HepG2 (cell line): ENCODE measurements around the gene GMEB2. TPM values are rescaled to one million over a fixed set of nuclear protein-coding genes. Genes with fewer than 3 reads are reported as not detected.
A peak's percentile ranks its signal among the peaks of the same experiment; 100 is the strongest.

ENCODE experiments used
- ATF4 ChIP-seq, 2 experiments: fragments of 450-650 bp in 1 of 2; sonication (generic) in 1 of 2; formaldehyde crosslinking; IDR thresholded peaks; 2 replicates each; pipeline versions ENCODE4 v1.5.0 to v1.8.0; 2020 to 2022; ENCODE audit warnings: mild to moderate bottlenecking in 1 of 2, missing genetic modification reagents in 1 of 2
- CENPX ChIP-seq: sonication (generic); formaldehyde crosslinking; IDR thresholded peaks from 2 replicates; pipeline ENCODE4 v1.9.0; 2021; ENCODE audit warnings: mild to moderate bottlenecking, missing genetic modification reagents, moderate library complexity
- CSRNP1 ChIP-seq: sonication (generic); formaldehyde crosslinking; IDR thresholded peaks from 2 replicates; pipeline ENCODE4 v1.8.1; 2023; ENCODE audit warnings: mild to moderate bottlenecking, missing genetic modification reagents
- ESRRA ChIP-seq: sonication (generic); formaldehyde crosslinking; IDR thresholded peaks from 2 replicates; pipeline ENCODE4 v1.5.1; 2020; ENCODE audit warnings: mild to moderate bottlenecking, low read depth, missing genetic modification reagents
- FLYWCH1 ChIP-seq: sonication (generic); formaldehyde crosslinking; IDR thresholded peaks from 2 replicates; pipeline ENCODE4 v1.8.1; 2023; ENCODE audit warnings: mild to moderate bottlenecking, missing genetic modification reagents
- GZF1 ChIP-seq: sonication (generic); formaldehyde crosslinking; IDR thresholded peaks from 2 replicates; pipeline ENCODE4 v1.5.1; 2020; ENCODE audit warnings: mild to moderate bottlenecking, missing genetic modification reagents
- HNRNPLL ChIP-seq: fragments of 200-400 bp; formaldehyde crosslinking; IDR thresholded peaks from 2 replicates; pipeline ENCODE4 v1.6.1; 2017; ENCODE audit warnings: mild to moderate bottlenecking, low read depth, low read length; ENCODE audit not compliant: poor library complexity, severe bottlenecking
- MED8 ChIP-seq: sonication (generic); formaldehyde crosslinking; IDR thresholded peaks from 2 replicates; pipeline ENCODE4 v1.8.1; 2023; ENCODE audit warnings: mild to moderate bottlenecking, missing genetic modification reagents; ENCODE audit not compliant: insufficient replicate concordance
- NFKB2 ChIP-seq: sonication (generic); formaldehyde crosslinking; IDR thresholded peaks from 2 replicates; pipeline ENCODE4 v1.4.0; 2020; ENCODE audit warnings: missing genetic modification reagents, borderline replicate concordance
- SNAPC2 ChIP-seq: sonication (generic); formaldehyde crosslinking; IDR thresholded peaks from 2 replicates; pipeline ENCODE4 v1.8.1; 2022; ENCODE audit warnings: mild to moderate bottlenecking, missing genetic modification reagents
- SYNCRIP ChIP-seq: fragments of 200-400 bp; formaldehyde crosslinking; IDR thresholded peaks from 2 replicates; pipeline ENCODE4 v1.6.1; 2018; ENCODE audit warnings: mild to moderate bottlenecking, low read depth, low read length; ENCODE audit not compliant: insufficient read depth
- ZFP82 ChIP-seq: sonication (generic); formaldehyde crosslinking; IDR thresholded peaks from 2 replicates; pipeline ENCODE4 v1.5.1; 2020; ENCODE audit warnings: mild to moderate bottlenecking, missing genetic modification reagents, borderline replicate concordance
- ZMYM2 ChIP-seq: sonication (generic); formaldehyde crosslinking; IDR thresholded peaks from 2 replicates; pipeline ENCODE4 v1.8.0; 2022; ENCODE audit warnings: mild to moderate bottlenecking, missing genetic modification reagents
- ZNF350 ChIP-seq: sonication (generic); formaldehyde crosslinking; IDR thresholded peaks from 2 replicates; pipeline ENCODE4 v1.4.0; 2020; ENCODE audit warnings: mild to moderate bottlenecking, low read depth, missing genetic modification reagents, borderline replicate concordance
- ZNF543 ChIP-seq: sonication (generic); formaldehyde crosslinking; IDR thresholded peaks from 2 replicates; pipeline ENCODE4 v1.4.0; 2020; ENCODE audit warnings: mild to moderate bottlenecking, missing genetic modification reagents
- ZNF556 ChIP-seq: sonication (generic); formaldehyde crosslinking; IDR thresholded peaks from 2 replicates; pipeline ENCODE4 v1.4.0; 2020; ENCODE audit warnings: mild to moderate bottlenecking, missing genetic modification reagents, borderline replicate concordance
- polyA plus RNA-seq, 8 experiments: library from polyadenylated mRNA; depleted of rRNA in 3 of 8; stranded (reverse) in 7 of 8; unstranded in 1 of 8; fragments of >200 nt; fragmentation: Illumina TruSeq in 4 of 8; extraction: Trizol in 4 of 8; gene quantifications; 2 replicates each; pipeline versions ENCODE4 v1.2.1 to v1.2.3, GENCODE V29; 2011 to 2016; ENCODE audit warnings: low read depth in 4 of 8, missing spikeins in 1 of 8, mixed read lengths in 1 of 8; ENCODE audit not compliant: insufficient read depth in 1 of 8
- total RNA-seq, 5 experiments: library from RNA; depleted of rRNA; stranded (reverse); fragments of >200 nt; fragmentation: Illumina TruSeq; extraction: Trizol; gene quantifications; 2 replicates each; pipeline ENCODE4 v1.2.3, GENCODE V29; 2016; ENCODE audit warnings: low read depth in 1 of 5
- TF ChIP-seq, protein P1 (sequence below): IDR thresholded peaks from 2 replicates; pipeline ENCODE4 v1.4.0; 2020; ENCODE audit warnings: mild to moderate bottlenecking, missing genetic modification reagents
- TF ChIP-seq, protein P2 (sequence below): sonication (generic); formaldehyde crosslinking; IDR thresholded peaks from 2 replicates; pipeline ENCODE4 v1.8.0; 2022; ENCODE audit warnings: mild to moderate bottlenecking, missing genetic modification reagents; ENCODE audit not compliant: insufficient replicate concordance

The GMEB2 gene
- total and polyA plus RNA-seq, 2 of the 13 experiments (the other 11 are each of a cell fraction or from before 2014, with no cell fraction given) = 10.6 to 12.4 TPM

- TF ChIP-seq ATF4 (CRISPR knock-in tag; IDR thresholded peaks at IDR 0.05) (0 out of 4 replicates have a peak, but pooled peaks of 1 of the 2 experiments have one; percentile 70), ZMYM2 (CRISPR knock-in tag) (peak; percentile 84), CENPX (no peak), ZNF556 (CRISPR knock-in tag) (peak; percentile 97; the same call in 1 of the 2 replicates), SYNCRIP (no peak), ZNF350 (CRISPR knock-in tag) (peak; percentile 90; the same call in 1 of the 2 replicates), GZF1 (CRISPR knock-in tag) (peak; percentile 91; the same call in 1 of the 2 replicates), FLYWCH1 (CRISPR knock-in tag) (peak; percentile 95; the same call in 1 of the 2 replicates), HNRNPLL (no peak), CSRNP1 (CRISPR knock-in tag) (peak; percentile 97), NFKB2 (CRISPR knock-in tag) (peak; percentile 78; the same call in 1 of the 2 replicates), ZNF543 (peak; percentile 91), MED8 (peak; percentile 47), ESRRA (CRISPR knock-in tag) (peak; percentile 36; the same call in 1 of the 2 replicates), ZFP82 (0 out of 2 replicates have a peak, but pooled peaks have one; percentile 90), SNAPC2 (CRISPR knock-in tag) (peak; percentile 96)
- TF ChIP-seq, protein P1, sequence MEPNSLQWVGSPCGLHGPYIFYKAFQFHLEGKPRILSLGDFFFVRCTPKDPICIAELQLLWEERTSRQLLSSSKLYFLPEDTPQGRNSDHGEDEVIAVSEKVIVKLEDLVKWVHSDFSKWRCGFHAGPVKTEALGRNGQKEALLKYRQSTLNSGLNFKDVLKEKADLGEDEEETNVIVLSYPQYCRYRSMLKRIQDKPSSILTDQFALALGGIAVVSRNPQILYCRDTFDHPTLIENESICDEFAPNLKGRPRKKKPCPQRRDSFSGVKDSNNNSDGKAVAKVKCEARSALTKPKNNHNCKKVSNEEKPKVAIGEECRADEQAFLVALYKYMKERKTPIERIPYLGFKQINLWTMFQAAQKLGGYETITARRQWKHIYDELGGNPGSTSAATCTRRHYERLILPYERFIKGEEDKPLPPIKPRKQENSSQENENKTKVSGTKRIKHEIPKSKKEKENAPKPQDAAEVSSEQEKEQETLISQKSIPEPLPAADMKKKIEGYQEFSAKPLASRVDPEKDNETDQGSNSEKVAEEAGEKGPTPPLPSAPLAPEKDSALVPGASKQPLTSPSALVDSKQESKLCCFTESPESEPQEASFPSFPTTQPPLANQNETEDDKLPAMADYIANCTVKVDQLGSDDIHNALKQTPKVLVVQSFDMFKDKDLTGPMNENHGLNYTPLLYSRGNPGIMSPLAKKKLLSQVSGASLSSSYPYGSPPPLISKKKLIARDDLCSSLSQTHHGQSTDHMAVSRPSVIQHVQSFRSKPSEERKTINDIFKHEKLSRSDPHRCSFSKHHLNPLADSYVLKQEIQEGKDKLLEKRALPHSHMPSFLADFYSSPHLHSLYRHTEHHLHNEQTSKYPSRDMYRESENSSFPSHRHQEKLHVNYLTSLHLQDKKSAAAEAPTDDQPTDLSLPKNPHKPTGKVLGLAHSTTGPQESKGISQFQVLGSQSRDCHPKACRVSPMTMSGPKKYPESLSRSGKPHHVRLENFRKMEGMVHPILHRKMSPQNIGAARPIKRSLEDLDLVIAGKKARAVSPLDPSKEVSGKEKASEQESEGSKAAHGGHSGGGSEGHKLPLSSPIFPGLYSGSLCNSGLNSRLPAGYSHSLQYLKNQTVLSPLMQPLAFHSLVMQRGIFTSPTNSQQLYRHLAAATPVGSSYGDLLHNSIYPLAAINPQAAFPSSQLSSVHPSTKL (CRISPR knock-in tag) = peak; percentile 74
- TF ChIP-seq, protein P2, sequence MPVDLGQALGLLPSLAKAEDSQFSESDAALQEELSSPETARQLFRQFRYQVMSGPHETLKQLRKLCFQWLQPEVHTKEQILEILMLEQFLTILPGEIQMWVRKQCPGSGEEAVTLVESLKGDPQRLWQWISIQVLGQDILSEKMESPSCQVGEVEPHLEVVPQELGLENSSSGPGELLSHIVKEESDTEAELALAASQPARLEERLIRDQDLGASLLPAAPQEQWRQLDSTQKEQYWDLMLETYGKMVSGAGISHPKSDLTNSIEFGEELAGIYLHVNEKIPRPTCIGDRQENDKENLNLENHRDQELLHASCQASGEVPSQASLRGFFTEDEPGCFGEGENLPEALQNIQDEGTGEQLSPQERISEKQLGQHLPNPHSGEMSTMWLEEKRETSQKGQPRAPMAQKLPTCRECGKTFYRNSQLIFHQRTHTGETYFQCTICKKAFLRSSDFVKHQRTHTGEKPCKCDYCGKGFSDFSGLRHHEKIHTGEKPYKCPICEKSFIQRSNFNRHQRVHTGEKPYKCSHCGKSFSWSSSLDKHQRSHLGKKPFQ (CRISPR knock-in tag) = no peak
These were observed 1.5 kb upstream of the GMEB2 start (continued) for GRCh38 chr20:63628246-63628975.
